ENCODE results near the gene CAMSAP2. TPM values are rescaled to one million over a fixed set of nuclear protein-coding genes. Genes with fewer than 3 reads are reported as not detected.

CAMSAP2 gene
- total RNA-seq, 4 donors from 2014 or later: 9.2 to 27.5 (median 19.7) TPM

- Histone ChIP-seq H3K27ac (no peak overlapping the region), H3K27me3 (no peaks in the 10 kb centered on the region), H3K9me3 (no peaks in the 10 kb centered on the region), H3K36me3 (no peaks in the 10 kb centered on the region), H3K4me3 (no peak overlapping the region), H3K4me1 (no peaks in the 10 kb centered on the region)
- WGBS, 2 donors: 56% methylated on average over 1 of the region's 1 CpG; no CpG with 5 or more reads in 1 of the 2 donors
- intact Hi-C loops (cut with DNase I): no loop called here
- no peak for TF ChIP-seq POLR2A (IDR thresholded peaks at IDR 0.05)
- TF ChIP-seq, protein P1, sequence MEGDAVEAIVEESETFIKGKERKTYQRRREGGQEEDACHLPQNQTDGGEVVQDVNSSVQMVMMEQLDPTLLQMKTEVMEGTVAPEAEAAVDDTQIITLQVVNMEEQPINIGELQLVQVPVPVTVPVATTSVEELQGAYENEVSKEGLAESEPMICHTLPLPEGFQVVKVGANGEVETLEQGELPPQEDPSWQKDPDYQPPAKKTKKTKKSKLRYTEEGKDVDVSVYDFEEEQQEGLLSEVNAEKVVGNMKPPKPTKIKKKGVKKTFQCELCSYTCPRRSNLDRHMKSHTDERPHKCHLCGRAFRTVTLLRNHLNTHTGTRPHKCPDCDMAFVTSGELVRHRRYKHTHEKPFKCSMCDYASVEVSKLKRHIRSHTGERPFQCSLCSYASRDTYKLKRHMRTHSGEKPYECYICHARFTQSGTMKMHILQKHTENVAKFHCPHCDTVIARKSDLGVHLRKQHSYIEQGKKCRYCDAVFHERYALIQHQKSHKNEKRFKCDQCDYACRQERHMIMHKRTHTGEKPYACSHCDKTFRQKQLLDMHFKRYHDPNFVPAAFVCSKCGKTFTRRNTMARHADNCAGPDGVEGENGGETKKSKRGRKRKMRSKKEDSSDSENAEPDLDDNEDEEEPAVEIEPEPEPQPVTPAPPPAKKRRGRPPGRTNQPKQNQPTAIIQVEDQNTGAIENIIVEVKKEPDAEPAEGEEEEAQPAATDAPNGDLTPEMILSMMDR (IDR thresholded peaks at IDR 0.05): no peak
- no peak for DNase-seq
These were observed 38.8 kb upstream of the CAMSAP2 start for GRCh38 chr1:200699871-200700270.

GRCh38 chr1:200704986-200705500 is 33.6 kb upstream of the CAMSAP2 start:
- intact Hi-C loops (cut with DNase I): no loop called here
- H3K4me3 ChIP-seq: no peak overlapping the region
- TF ChIP-seq POLR2A (IDR thresholded peaks at IDR 0.05): no peak
- no peaks in the 10 kb centered on the region for H3K27me3 ChIP-seq
- H3K9me3 ChIP-seq: no peaks in the 10 kb centered on the region
- no peaks in the 10 kb centered on the region for H3K36me3 ChIP-seq
- 71% methylated on average over 3 of the region's 3 CpGs for WGBS, 2 donors
- H3K4me1 ChIP-seq: no peaks in the 10 kb centered on the region
- no peak for DNase-seq
- H3K27ac ChIP-seq: no peak overlapping the region

DNA sequence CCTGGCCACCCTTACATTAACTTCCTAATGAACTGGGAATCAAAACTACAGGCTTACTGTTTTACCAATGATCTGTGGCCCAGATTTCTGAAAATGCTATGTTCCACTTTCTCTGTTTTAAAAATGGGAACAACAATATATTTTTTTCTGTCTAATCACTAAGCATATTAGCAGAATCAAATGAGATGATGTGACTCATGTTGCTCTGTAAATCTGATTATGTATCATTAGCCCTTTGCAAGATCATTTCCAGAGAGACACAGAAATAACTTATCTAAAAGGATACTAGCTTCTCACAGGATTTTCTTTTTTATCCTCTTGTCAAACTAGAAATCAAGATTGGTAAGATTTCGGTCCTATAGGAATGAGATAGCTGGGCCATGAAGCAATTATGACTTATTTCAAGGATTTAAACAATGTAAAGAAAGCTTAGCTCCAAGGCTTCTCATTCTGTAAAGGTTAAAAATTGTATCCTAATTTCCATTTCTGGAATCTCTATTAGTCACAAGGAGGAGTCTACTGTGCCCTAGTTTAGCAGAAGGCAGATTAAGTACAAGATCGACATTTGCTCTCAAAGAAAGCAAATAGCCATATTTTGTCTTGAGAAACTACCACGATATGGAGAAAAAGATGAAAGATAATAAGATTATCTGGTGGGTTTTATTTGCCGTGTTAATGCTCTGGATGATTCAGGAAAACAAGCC is 32.4 kb upstream of the CAMSAP2 start:
- 71 to 73% methylated on average over 4 of the region's 4 CpGs for WGBS, 2 donors
- no peak for DNase-seq

DNA sequence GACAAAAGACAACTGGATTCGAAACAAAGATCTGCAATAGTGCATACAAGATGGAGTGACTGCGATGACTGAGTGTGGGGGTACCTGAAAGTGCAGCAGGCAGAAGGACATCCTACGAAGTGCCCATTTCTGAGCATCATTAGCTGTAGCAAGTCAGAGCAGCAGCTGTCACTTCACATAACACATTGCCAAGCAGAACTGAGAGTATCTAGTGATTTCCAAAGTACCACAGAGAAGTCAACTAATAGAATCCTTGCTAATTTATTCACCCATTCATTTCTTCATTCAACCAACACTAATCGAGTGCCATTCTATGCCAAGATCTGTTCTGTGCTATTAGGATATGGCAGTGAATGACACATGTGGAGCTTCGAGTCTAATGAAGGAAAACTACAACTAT is 31.6 kb upstream of the CAMSAP2 start:
- 86 to 89% methylated on average over 5 of the region's 5 CpGs for WGBS, 2 donors
- TF ChIP-seq POLR2A (IDR thresholded peaks at IDR 0.05): no peak
- TF ChIP-seq, protein P1 (IDR thresholded peaks at IDR 0.05): no peak
- intact Hi-C loops (cut with DNase I): no loop called here
- Histone ChIP-seq H3K4me3 (no peak overlapping the region), H3K4me1 (no peaks in the 10 kb centered on the region), H3K9me3 (no peaks in the 10 kb centered on the region), H3K27ac (no peak overlapping the region), H3K36me3 (no peaks in the 10 kb centered on the region), H3K27me3 (no peaks in the 10 kb centered on the region)
- DNase-seq: no peak

More for the DNA sequence above, 32.4 kb upstream of the CAMSAP2 start:
- no peak overlapping the region for H3K27ac ChIP-seq
- no peaks in the 10 kb centered on the region for H3K4me1 ChIP-seq
- no peak for TF ChIP-seq POLR2A (IDR thresholded peaks at IDR 0.05)
- TF ChIP-seq, protein P1 (IDR thresholded peaks at IDR 0.05): no peak
- intact Hi-C loops (cut with DNase I): no loop called here
- H3K36me3 ChIP-seq: no peaks in the 10 kb centered on the region
- no peak overlapping the region for H3K4me3 ChIP-seq
- no peaks in the 10 kb centered on the region for H3K27me3 ChIP-seq
- no peaks in the 10 kb centered on the region for H3K9me3 ChIP-seq

DNA sequence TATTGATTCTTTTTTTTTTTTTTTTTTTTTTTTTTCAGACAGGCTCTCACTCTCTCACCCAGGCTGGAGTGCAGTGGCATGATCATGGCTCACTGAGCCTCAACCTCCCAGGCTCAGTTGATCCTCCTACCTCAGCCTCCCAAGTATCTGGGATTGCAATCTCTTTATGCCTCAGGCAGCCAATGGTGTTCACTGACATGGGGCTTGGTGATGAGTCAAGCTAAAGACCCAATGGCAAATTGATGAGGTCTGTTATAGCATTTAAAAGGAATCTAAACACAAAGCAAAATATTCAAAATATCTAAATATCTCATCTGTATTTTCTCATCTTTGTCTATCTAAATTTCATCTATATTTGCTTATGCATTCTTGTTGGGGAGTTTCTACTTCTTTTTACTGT is 30.5 kb upstream of the CAMSAP2 start:
- Histone ChIP-seq H3K9me3 (no peaks in the 10 kb centered on the region), H3K27me3 (no peaks in the 10 kb centered on the region), H3K36me3 (no peaks in the 10 kb centered on the region), H3K27ac (no peak overlapping the region), H3K4me3 (no peak overlapping the region), H3K4me1 (no peaks in the 10 kb centered on the region)
- DNase-seq: no peak
- intact Hi-C loops (cut with DNase I): no loop called here
- TF ChIP-seq POLR2A (IDR thresholded peaks at IDR 0.05): no peak
- TF ChIP-seq, protein P1 (IDR thresholded peaks at IDR 0.05): no peak

Measured in esophagus squamous epithelium (tissue), 5 donors.